GM21526 (cell line): ENCODE results near the gene LIMS2.
A peak's percentile ranks its signal among the peaks of the same experiment; 100 is the strongest.

ENCODE experiments used
- ATAC-seq: cut with Tn5 transposase; IDR thresholded peaks from one replicate; pipeline ENCODE4 v1.9.1; 2021; ENCODE audit warnings: moderate library complexity; ENCODE audit not compliant: unreplicated experiment, low FRiP score

LIMS2 gene

DNA sequence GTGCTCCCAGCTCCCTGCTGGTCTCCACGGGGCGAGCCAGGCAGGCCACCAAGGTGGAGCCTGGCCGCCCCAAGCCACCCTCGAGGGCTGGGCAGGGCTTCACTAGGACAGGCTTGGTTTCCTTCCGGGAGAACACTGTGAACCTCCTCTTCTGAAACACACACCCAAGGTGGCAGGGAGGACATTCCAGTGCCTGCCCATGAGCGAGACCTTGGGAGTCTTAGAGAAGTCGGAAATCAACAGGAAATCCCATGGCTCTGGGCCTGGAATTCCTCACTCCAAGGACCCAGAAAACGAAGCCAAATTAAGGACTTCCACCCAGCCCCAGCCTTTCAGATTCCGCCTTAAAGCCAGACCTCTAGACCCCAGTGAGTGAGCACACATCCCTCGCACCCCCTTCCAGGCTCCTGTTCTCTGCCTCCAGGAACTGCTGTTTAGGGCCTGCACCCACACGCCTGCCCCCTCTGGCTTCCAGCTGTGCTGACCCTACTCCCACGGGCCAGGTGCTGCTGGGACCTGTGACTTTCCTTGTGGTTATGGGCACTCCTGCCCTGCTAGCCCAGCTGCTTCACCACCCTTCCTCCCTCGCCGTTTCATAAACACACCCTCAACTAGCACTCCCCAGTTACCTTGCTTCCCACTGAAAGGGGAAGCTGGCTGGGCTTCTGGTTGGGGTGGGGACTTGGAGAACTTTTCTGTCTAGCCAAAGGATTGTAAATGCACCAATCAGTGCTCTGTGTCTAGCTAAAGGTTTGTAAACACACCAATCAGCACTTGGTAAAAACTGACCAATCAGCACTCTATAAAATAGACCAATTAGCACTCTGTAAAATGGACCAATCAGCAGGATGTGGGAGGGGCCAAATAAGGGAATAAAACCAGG, 15.7 kb downstream of the LIMS2 start:
- no peak for ATAC-seq

DNA sequence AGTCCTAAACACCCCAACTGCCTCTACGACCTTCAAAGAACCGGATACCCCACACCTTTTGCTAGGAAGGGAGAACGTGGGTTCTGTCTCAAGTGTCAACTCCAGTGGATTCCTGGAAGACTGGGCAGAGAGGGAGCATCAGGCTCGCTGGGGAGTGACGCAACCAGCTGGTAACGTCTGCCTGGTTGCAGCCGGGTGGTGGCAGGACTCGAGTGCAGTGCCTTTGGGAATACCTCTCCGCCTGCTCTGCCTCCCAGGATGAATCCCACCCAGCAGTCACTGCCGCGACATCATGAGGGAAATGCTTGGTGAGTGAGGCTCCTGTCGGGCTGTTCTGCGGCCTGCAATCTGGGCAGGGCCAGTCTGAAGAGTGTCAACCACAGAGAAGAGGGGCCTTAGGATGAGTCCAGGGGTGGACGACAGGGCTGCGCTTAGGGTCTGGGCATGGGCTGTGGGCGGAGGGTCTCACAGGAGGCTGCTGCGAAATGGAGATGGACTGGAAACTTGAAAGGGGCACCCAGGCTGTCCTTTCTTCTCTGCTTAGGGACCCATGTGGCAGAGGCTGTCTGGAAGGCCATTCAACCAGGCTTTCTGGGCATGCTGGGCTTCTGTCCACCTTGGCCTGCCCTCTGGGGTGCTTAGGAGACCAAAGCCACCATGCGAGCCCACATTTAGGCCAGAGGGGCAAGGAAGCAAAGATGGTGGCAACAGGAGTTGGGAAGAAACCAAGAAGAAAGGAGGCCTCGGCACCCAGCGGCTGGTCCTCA, 16.5 kb downstream of the LIMS2 start:
- no peak for ATAC-seq

DNA sequence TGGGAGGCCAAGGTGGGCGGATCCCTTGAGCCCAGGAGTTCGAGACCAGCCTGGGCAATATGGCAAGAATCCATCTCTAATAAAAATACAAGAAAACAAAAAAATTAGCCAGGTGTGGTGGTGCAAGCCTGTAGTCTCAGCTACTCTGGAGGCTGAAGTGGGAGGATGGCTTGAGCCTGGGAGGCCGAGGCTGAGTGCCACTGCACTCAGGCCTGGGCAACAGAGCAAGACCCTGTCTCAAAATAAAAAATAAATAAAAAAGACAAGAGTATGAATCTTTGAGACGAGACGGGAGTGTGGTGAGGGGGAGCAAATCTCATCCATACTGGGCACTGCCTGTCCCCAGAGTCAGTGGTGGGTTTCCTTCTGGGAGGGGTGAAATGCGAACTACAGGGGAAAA, 17.2 kb downstream of the LIMS2 start:
- ATAC-seq: no peak

DNA sequence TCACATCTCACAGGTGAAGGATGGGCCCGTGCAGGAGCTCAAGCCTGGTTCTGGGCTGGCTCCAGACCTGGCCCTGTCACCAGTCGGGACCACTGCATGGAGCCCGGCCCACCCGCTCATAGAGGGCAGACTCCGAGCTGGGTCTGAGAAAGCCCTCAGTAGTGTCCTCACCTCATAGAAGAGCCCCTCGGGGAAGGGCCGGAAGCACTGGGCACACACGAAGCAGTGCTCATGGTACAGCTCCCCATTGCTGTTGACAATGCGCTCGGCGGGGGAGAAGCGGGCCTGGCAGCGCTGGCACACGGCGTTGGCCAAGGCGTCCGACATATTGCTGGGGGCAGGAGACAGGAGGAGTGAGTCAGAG, 18.1 kb downstream of the LIMS2 start:
- ATAC-seq: no peak

DNA sequence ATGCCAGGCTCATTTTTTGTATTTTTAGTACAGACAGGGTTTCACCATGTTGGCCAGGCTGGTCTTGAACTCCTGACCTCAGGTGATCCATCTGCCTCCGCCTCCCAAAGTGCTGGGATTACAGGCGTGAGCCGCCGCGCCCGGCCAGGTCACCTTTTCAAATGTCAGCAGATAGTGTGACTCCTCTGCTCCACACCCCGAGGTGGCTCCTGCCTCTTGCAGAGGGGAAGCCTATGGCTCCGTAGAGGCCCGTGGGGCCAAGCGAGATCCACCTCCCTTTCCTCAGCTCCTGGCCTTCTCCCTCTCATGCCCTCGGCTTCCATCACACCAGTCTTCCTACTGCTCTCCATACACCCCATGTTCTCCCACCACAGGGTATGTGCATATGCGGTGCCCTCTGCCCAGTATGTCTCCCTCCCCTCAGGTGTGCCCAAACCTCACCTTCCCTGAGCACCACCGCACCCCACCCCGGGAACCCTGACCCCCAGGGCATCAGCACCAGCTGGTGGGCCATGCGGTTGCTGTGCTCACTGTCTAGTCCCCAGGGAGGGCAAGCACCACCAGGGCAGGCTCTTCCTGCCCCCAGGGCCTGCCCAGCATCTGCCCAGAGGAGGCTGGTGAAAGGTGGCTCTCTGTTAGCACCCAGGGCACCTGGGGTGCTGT, 18.6 kb downstream of the LIMS2 start:
- ATAC-seq: no peak

DNA sequence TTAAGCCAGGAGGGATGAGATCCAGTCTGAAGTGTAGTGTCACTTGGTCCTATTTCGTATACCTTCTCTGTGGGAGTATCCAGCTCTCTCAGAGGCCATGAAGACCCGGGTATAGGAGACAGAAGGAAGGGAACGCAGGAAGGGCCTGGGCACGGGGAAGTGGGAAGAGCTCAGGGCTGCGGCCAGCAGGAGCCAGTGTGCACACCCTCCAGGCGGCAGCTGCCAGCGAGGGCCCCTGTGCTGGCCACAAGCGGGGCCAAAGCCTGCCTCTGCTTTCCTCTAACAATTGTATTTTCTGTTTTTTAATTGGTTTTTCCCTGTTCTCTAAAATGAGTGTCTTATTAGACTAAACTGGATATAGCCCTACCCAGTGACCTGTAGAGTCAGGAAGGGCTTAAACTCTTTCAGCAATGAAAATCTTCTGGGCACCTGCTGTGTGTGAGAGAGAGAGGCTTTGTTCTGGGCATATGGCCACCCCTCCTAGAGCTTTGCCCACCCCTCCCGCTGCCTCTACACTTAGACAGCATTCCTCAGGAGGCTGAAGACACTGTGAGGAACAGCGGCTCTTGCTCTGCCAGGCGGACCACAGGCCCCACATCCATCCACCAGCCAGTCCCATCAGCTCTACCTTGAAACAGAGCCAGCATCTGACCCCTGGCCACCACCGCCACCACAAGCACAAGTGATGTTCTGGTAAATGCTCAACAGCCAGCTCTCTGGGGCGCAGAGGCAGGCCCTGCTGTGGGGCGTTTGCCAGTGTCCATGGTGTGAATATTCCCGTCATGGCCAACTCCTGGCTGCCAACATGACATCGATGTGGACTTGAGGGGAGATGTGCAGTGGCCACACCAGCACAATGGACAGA, 19.9 kb downstream of the LIMS2 start:
- ATAC-seq: no peak

DNA sequence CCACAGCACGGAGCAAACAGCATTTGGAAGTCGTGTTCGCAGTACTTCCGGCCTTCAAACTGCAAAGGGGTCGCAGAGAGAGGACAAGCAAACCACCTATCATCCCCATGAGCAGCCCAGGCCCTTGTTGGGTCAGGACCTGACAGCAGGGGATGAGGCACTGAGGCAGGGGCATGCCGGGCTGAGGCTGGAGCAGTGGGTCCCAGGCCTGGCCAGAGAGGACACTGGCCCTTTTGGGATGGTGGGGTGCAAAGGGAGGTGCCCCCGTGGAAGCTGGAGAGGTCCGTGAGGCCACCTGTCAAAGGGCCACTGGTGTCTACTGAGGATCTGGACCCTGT, 20.5 kb downstream of the LIMS2 start:
- ATAC-seq: no peak

DNA sequence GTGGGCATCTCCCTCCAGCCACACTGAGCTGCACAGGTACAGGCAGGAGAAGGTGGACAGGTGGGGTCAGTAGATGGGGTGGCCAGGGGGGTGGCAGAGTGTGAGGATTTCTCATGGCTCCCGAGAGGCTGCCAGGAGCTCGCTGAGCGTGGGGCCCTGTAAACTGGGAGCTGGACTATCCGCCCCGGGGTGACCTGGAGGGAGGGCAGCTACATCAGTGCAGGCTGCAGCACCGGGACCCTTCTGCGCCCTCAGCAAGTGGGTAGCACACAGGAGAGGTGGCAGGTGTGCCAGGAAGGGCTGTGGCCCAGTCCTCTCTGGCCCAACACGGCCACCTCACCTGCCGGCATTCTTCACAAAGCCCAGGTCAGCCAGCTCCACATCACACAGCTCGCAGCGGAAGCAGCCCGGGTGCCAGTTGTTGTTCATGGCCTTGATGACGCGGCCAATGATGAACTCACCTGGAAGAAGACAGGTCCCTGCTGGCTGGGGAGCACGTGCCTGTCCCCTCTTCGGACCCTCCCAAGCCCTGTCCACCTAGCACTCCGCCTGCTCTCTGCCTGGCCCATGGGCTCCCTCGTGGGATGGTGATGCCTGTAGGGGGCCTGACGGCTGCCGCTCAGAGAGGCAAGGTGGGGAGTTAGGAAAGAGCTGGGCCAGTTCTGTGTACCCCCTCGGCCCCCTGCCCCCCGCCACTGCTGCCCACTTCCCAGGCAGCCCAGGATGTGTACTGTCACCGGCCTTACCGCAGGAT, 21.1 kb downstream of the LIMS2 start:
- no peak for ATAC-seq

DNA sequence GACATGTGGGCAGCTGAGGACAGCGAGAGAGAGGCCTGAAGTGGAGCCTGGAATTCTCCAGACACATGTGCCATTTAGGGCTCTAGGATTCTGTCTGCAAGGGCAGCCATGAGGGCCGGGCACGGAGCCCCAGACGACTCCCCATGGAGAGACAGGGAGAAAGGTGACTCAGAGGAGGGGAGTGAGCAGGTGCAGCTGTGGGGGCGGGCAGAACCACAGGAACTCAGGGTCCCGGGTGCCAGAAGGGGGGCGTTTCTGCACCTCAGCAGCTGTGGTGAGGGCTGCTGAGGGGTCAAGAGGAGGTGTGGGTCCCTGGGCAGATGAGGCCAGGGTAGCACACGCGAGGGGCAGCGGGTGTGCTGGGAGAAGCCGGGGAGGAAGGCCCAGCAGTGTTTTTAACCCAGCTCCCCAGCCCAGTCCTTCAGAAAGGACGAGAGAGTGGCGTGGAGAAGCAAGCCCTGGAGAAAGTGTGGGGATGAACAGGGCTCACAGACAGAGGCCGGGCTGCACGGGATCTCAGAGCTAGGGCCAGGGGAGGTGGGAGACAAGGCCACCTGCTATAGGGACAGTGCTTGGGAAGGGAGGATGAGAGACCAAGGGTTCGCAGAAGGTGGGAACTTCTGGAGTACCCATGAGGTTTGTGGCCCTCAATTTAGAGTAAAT, 21.8 kb downstream of the LIMS2 start:
- ATAC-seq: no peak

DNA sequence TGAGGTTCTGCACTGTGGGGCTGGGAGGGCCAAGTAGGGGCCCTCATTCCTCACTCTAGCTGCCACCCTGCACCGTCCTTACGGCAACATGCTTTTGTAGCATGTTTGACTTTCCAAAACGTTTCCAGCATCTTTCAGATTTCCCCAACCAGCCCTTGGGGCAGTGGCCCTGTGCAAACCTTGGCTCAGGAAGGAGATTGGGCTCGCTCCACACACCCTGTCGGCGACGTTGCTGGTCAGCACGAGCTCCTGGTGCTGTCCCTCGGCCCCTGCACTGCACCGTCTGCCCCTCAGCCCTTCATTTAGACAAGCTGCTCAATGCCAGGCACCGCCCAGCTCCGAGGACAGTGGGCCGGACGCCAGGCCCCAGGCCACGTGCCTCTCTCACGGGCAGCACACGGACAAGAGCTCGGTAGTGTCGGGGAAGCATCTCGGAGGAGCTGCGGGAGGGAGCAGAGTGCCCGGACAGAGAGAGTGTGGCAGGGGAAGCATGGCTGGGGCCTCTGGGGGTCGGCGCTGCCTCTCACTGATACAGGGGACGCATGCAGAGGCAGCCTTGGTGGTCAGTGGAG, 22.5 kb downstream of the LIMS2 start:
- no peak for ATAC-seq

DNA sequence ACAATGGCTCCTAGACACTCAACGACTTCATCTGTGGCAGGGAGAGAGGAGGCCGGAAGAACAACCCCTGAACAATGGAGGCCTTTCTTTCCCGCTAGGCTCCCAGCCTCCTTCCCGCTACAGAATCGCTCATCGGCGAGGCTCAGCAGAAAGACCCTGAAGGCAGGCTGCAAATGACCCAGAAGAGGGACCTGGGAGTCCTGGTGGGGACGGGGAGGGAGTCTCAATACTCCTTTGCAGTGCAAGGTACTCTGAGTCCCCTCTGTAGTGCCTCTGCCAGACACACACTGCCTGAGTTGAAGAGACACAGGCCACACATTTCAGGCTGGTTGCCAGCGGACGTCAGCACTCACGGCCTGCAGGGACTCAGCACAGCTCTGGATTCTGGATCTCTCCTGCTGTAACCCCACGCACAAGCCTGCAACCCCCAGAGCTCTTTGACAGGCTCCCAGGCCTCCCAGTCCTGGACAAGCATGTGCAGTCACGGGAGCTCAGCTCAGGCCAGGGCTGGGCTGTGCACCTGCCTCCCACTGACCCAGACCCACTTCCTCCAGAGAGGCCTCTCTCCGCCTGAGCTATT, 23.3 kb downstream of the LIMS2 start:
- ATAC-seq: no peak

DNA sequence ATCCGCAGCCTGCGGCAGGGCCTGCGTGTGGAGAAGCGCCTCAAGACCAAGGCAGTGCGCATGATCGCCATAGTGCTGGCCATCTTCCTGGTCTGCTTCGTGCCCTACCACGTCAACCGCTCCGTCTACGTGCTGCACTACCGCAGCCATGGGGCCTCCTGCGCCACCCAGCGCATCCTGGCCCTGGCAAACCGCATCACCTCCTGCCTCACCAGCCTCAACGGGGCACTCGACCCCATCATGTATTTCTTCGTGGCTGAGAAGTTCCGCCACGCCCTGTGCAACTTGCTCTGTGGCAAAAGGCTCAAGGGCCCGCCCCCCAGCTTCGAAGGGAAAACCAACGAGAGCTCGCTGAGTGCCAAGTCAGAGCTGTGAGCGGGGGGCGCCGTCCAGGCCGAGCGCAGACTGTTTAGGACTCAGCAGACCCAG, 23.9 kb downstream of the LIMS2 start:
- no peak for ATAC-seq

DNA sequence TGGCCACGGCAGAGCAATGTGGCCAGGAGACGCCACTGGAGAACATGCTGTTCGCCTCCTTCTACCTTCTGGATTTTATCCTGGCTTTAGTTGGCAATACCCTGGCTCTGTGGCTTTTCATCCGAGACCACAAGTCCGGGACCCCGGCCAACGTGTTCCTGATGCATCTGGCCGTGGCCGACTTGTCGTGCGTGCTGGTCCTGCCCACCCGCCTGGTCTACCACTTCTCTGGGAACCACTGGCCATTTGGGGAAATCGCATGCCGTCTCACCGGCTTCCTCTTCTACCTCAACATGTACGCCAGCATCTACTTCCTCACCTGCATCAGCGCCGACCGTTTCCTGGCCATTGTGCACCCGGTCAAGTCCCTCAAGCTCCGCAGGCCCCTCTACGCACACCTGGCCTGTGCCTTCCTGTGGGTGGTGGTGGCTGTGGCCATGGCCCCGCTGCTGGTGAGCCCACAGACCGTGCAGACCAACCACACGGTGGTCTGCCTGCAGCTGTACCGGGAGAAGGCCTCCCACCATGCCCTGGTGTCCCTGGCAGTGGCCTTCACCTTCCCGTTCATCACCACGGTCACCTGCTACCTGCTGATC, 24.4 kb downstream of the LIMS2 start:
- no peak for ATAC-seq

DNA sequence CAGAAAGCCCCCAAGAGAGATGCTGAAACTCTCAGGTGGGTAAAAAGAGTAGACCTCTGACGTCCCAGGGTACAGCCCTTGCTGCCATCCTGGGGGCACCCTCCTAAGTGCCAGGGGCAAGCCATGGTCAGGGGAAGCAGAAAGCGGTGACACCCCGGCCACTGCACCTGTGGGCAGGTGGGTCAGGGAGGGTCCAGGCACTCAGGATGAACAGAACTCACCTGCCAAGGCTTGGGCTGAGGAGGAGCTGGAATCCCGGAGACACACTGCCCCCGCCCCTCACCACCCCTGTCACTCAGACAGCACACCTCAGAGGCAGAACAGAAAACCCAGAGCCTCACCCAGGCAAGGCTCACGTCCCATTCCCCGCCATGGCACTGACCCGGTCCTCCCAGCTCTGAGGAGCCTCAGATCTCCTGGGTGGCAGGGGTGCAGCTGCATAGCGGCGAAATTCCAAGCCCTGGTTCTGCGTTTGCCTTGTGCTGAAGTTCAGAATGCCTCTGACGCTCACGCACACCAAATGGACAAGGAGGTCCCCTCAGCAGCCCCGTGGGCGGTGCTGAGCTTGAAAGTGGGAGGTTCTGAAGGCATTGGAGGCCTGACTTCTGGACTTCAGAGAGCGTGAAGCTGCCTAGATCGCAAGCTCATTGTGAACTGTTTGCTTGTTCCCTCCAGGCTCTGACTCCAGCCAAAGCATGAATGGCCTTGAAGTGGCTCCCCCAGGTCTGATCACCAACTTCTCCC, 25.1 kb downstream of the LIMS2 start:
- no peak for ATAC-seq

DNA sequence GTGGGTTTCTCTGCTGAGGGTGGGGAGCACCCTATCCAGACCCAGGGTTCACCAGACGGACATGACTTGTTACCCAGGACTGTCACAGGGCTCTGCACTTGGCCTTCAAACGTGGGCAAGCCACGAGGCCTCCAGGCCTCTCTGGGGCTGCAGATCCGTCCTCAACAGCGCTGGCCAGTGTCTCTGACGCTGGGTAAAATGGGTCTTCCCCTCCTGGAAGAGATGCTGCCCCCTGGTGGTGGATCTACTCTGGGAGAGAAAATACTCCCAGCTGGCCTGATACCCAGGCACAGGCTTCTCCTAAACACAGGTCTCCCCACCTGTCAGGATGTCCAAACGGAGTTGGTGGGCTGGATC, 25.7 kb downstream of the LIMS2 start:
- ATAC-seq: peak; percentile 62

DNA sequence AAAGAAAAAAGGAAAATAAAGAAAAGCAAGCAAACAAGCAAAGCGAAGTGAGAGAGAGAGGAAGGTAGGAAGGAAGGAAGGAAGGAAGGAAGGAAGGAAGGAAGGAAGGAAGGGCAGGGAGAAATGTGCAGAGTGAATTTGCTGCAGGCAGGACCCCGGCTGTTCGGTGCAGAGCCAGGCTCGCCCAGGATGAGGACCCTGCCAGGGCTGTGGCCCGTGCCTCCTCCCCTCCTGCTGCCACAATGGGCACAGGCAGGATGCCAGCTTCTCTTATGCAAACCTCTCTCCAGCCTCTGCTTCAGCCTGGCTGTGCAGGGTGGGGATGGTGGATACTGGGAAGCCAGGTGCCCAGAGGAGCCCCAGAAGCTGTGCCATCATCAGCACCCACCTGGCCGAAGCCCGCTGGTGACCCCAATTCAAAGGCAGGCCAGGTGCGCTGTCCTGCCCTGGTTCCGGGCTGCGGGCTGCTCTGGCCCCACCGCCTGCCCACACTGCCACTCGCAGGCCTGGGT, 26.2 kb downstream of the LIMS2 start:
- ATAC-seq: no peak

DNA sequence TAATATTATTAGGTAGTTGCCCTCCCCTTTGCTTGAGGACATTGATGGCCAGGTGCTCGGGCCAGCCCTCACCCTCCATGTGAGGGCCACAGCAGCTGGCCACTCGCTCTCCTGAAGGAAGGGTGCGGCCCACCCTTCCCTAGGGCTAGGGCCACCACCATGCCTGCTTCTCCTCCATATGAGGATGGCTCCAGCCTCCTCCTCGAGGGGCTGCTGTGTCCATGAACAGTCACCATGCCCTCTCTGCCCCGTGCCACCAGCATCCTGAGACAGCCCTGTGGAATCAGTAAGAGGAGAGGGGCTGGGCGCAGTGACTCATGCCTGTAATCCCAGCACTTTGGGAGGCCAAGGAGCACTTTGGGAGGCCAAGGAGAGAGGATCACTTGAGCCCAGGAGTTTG, 27.0 kb downstream of the LIMS2 start:
- no peak for ATAC-seq
